MV-4-11 (cell line): ENCODE measurements around the gene PSMC3IP.
"Not testable (repeated sequence)": the region's sequence is repeated elsewhere in the genome, so short reads cannot be mapped to it uniquely, and the experiment has no call there.

ENCODE experiments used
- DNase-seq: peaks from one replicate; lab custom pipeline; 2025; lab: John Stamatoyannopoulos, UW

PSMC3IP gene, protein sequence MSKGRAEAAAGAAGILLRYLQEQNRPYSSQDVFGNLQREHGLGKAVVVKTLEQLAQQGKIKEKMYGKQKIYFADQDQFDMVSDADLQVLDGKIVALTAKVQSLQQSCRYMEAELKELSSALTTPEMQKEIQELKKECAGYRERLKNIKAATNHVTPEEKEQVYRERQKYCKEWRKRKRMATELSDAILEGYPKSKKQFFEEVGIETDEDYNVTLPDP

DNA sequence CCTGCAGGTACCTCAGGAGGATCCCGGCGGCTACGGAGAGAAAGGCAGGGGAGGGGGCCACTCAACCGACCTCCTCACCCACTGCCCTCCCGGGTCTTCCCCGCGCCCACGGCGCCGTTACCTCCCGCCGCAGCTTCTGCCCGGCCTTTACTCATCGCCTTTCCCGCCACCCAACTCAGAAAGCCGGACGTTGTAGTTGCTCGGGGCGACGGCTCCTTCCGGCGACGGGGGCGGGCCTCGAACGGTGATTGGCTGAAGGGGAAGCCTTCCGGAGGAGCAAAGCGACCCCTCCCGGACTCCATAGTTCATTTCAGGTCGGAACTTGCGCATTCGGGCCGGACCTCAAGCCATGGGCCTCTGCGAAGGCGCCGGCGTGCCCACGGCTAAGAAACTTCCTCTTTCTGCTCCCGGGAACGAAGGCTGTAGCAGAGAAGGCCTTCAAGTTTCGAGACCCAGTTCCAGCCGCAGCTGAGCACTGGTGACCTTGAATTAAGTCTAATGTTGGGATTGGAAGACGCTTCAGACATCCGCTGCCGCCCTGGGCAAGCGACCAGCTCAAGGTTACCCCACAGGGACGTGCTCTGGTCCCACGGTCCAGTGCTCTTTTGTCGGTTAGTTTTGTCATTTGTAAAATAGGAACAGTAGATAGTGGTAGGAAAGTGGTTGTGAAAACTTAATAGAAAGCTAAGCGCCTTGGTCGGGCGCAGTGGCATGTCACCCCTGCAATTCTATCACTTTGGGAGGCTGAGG lies at the start of gene PSMC3IP:
TSS of gene PSMC3IP (minus strand) at position 198 of the 750 bp plus-strand sequence. CDS start at position 155, 43 bp downstream.
- peak; percentile 98 for DNase-seq

DNA sequence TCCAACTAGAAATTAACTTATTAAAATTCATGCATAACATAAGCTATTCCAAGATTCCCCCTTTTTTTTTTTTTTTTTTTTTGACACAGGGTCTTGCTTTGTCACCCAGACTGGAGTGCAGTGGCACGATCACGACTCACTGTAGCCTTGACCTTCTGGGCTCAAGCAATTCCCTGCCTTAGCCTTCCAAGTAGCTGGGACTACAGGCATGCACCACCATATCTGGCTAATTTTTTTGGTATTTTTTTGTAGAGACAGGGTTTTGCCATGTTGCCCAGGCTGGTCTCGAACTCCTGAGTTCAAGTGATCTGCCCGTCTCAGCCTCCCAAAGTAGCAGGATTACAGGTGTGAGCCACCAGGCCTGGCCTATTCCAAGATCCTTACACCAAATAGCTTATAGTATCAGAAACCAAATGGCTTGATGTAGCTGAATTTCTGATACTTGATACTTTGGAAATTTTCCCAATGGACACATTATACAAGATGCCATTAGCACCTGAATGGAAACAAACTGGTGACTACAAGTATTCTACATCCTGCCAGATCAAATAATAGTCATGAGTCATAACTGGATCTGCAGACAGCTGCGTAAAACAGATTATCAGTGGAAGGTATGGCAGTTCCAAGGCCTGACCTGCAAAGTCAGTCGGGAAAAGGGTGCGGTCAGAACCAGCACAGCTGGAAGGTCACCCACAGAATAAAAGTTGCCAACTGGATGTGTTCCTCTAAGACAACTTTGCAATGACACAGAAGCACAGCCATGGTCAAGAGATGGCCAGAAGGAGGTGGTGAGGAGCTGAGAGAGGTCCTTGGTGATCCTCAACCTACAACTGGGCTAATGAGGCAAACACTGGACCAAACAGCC lies 46.4 kb upstream of the PSMC3IP start:
- DNase-seq = no peak

DNA sequence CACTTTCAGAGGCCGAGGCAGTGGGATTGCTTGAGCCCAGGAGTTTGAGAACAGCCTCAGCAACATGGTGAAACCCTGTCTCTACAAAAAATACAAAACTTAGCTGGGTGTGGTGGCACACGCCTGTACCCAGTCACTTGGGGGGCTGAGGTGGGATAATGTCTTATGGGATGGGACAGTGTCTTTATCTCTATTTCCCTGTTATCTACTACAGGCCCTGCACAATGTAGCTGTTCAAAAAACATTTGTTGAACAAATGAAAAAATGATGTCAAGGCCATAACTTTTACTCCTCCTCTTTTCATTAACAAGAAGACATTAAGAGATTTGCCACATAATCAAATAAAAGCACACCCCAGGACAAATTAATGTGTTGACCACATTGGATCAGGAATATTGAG lies 45.7 kb upstream of the PSMC3IP start:
- no peak for DNase-seq

DNA sequence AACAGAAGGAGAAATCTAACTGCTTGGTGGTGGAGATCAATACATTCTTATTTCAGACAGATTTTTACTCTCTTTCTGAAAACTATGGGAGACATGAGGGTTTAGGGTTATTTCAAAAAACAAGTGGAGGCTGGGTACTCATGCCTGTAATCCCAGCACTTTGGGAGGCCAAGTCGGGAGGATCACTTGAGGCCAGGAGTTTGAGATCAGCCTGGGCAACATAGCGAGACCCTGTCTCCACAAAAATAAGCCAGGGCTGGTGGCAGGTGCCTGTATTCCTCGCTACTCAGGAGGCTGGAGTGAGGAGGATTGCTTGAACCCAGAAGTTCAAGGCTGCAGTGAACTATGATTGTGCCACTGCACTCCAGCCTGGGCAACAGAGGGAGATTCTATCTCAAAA lies 44.5 kb upstream of the PSMC3IP start:
- DNase-seq = not testable (repeated sequence)

DNA sequence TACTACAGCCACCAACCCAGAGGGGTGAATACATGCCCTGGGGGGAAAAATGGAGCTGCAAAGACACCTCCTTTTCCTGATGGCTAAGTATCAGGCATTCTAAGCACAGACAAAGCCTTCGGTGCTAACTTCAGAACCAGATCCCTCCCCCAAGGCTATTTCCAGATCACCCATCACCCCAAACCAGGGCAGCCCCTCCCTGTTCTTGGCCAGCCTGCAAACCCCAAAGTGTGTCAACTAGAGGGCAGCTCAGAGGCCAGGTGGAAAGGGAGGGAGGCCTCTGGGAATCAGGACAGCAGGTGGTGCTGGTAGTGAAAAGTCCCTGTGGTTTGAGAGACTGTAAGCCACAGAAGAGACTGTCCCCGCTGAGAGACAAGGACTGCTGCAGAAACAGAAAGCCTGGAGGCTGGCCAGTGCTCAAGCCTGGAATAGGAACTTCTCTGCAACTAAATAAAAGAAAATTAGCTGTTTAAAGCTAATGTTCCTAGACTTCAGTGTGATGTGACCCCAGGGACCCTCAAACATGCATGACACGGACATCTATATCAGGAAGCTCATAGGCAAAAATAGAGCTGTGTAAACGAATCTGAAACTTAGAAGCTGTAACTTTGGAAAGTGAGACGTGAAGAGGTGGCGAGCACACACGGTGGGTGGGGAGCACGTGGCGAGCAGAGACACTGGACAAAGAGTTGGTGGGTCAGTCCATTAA lies 41.1 kb upstream of the PSMC3IP start:
- peak; percentile 41 for DNase-seq

DNA sequence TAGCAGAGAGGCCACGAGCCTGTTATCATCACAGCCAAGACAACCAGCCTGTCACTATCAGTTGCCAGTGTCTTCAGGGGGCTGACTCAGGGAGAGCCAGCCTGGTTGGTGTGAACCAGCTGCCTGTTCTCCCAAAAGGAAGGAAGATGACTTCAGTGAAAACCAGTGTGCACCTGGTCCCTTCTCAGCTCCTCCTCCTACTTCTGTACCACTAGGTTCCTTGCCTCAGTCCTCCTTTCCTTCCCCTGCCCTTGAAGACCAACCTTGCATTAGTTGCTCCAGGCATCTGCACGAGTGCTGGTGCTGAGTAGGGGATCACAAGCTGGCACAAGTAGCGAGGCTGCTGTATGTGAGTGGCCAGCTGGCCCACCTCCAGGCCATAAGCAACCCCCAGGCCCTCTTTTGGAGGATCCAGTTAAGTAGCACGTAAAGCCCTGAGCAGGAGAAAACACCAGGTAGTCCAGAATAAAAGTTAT lies 40.5 kb upstream of the PSMC3IP start:
- no peak for DNase-seq

DNA sequence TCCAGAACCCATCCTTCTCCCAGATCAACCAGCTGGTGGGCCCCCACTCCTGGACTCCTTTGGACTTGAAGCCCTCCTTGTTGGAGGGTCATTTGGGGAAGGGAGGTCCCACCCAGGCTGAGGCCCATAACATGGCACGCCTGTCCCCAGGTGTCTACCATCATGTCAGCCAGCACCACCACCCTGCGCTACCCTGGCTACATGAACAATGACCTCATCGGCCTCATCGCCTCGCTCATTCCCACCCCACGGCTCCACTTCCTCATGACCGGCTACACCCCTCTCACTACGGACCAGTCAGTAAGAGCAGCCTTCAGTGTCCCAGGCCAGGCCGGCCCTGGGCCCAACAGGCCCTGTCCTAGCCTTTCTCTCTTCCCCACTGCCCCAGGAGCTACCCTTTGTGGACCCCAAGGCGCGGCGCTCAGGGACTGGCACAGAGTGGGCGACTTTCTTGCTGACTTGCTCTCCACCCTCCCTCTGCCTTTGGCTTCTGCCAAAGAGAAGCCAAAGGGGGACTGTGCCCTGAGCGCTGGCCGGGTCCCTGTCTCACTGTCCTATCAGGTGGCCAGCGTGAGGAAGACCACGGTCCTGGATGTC lies 36.3 kb upstream of the PSMC3IP start:
- DNase-seq = no peak

DNA sequence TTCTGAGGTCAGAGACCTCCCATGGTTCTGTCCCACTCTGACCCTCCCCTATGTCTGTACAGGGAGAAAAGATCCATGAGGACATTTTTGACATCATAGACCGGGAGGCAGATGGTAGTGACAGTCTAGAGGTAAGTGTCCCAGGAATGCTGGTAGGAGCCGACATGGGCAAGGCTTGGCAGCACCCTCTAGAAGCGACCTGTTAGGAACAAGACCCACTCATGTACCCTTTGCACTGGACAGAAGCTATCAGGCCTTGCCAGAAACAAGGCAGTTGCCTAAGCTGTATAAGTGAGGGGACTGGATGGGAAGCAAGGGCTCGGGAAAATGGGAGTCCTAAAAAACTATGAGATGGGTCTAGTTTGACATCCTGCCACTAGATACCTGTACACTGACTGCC lies 34.5 kb upstream of the PSMC3IP start:
- no peak for DNase-seq

DNA sequence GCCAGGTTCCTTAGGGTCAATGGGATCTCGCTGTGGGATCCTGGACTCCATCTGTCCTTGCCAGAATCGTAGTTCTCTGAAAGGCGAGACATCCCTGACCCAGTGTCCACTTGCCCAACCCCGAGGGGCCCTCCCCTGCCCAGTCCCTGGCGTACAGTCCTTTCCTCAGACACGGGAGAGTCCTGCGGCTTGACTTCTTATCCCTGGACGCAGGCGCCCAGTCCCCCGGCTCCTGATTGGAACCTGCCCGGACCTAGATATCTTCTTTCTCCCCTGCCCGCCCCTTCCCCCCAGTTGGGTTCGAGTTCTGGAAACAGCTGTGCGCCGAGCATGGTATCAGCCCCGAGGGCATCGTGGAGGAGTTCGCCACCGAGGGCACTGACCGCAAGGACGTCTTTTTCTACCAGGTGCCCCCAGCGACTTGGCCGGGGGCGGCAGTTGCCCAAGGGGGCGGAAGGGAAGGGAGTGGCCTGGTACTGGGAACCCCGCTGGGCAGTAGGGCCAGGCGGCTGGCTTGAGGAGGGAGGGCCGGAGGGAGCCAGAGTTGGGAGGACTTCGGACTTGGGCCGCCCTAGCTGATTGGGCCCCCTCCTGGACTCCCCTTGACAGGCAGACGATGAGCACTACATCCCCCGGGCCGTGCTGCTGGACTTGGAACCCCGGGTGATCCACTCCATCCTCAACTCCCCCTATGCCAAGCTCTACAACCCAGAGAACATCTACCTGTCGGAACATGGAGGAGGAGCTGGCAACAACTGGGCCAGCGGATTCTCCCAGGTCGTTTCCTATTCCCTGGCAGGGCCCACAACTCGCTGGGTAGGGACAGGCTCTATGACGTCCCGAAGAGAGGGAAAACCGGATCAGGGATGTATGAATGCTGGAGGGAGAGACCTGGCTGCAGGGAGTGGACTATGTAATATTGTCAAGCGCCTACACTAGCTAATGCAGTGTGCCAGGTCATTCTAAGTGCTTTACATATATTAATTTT lies 32.6 kb upstream of the PSMC3IP start:
- not testable (repeated sequence) for DNase-seq

DNA sequence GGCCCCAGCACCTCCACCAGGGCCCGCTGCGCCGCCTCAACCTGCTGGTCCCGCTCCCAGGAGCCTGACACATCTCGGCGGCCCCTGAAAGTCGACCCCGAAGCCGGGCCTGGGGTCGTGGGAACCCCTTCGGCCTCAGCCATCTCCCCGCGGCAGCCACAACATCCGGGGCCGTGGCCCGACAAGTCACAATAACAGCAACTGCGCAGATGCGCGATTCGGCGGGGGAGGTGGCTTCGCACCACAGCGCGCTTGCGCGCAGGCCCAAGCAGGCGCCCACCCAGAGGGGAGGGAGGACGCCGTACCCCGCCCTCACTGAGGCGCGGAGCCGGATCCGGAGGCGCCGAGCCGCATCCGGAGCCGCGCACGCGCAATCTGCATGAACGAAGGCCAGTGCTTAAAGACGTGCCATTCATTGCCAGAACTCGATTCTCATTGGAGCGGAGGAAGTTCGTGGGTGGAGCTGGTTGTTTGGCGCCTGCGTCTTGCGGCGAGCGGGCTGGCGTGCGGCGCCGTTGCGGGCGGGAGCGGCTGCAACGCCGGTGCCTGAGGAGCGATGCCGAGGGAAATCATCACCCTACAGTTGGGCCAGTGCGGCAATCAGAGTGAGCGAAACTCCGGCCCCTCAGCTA lies 31.8 kb upstream of the PSMC3IP start, which contains the start of the genes RETREG3 and TUBG1:
TSS of gene RETREG3 (minus strand) at position 193 of the 632 bp plus-strand sequence. CDS start at position 143, 50 bp downstream.
TSS of gene TUBG1 (plus strand) at position 502 of the 632 bp plus-strand sequence. CDS start at position 557, 55 bp downstream.
- DNase-seq = peak; percentile 99

DNA sequence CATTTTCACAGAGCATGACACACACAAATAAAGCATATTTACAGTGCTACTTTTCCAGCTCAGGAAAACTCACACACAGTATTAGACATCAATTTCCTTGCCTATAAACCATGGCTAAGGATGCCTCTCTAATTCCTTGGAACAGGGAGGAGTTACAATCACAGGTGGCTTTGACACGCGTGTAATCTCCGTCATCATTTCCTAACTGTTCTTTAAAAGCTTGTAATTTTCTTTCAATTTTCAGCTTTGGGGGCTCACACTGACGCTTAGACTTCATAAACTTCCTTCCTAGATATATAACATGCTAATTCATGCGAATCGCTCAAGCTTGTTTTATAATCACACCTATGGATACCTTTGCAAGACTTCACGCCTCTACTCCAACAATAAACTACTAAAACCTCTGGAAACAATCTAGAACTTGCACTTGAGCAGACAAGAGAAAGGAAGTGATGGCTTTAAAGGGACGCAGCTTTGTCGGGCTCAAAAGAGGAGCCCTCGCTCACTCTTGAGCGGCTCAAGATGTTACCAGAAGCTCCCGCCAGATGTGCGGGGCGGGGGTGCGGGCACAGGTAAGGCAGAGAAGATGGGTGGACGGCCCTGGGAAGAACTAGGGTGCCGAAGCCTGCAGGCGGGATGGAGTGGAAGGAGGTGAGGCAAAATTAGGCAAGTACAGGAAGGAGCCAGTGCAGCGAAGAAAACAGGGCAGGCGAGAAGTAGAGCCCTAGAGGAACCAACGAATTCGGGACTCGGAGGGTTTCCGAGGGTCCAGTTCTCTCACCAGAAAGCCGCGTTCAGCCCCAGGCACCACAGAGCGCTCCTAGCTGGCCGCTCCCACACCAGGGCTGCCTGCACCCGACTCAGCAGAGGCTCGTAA lies 31.0 kb upstream of the PSMC3IP start:
- no peak for DNase-seq

DNA sequence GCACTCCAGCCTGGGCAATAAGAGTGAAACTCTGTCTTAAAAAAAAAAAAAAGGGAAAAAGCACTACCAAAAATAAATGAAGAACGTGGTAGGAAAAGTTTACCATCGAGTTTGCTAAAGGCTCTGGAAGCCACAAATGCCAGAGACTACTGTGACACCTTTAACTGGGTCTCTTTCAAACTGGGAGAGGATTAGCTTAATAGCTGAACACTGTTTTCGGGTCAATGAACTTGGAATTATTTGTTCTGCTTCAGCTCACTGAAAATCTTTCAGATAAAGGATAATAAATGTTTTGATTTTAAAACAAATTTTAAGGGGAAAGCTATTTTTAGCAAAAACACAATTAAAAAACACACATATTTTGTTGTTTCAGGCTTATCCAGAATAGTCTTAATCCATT lies 30.2 kb upstream of the PSMC3IP start:
- no peak for DNase-seq

DNA sequence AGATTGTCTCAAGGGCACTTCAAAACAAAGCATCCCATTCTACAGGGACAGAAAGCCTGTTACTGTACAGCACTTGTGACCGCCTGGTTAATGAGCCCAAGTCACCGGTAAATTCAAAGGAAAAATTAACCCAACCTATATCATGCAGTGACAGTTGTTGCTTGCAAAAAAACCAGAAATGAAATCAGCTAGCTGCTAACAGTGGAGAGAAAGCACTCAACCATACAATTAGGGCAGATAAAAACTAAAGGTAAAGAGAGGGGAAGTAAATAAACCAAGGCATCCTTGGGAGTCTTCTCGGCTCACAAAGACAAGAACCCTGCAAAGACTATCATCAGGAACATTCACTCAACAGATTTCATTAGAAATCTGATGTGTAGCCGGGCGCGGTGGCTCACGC lies 25.8 kb upstream of the PSMC3IP start:
- DNase-seq = no peak

DNA sequence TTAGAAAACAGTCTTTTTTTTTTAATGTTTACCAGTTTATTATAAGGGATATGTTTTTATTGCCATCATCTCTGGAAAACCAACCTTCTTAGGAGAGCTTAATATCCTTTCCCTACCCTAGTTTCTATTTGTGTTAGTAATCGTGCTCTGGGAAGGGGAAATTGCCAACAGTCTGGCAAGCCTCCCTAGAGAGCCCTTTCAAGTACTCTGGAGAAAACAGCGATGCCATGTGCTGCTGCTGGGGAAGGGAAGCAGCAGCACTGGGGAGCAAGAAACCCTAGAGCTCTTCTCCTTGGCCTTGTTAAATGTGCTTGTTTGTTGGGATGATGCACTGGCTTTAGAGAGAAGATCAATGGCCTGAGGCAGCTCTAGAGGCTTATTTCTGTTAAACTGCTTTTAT lies 21.4 kb upstream of the PSMC3IP start:
- no peak for DNase-seq

DNA sequence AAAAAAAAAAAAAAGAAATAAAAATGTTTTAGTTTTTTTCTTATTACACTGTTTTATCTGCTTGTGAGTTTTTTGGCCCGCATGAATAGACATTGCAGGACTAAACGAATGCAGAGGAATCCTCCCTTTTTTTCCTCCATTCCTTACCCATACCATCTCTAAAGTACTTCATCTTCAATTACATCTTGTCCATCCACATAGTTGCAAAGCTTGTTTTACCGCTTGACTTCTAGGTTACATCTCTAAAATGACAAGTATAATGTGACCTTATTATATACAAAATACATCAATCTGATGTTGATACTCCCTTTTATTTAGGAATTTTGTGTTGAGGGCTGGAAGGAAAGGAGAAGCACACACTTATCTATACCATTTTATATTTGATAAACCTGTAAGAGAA lies 18.9 kb upstream of the PSMC3IP start:
- no peak for DNase-seq

DNA sequence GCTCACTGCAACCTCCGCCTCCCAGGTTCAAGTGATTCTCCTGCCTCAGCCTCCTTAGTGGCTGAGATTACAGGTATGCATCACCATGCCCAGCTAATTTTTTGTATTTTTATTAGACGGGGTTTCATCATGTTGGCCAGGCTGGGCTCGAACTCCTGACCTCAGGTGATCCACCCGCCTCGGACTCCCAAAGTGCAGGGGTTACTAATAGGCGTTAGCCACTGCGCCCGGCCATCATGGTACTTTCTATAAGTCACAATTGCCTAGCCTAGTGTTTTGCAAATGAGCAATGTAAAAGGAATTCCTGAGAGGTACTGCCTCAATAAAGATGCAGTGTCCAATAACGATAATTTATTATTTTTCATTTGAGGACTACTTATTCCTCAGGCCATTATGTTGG lies 13.9 kb upstream of the PSMC3IP start:
- DNase-seq = no peak

DNA sequence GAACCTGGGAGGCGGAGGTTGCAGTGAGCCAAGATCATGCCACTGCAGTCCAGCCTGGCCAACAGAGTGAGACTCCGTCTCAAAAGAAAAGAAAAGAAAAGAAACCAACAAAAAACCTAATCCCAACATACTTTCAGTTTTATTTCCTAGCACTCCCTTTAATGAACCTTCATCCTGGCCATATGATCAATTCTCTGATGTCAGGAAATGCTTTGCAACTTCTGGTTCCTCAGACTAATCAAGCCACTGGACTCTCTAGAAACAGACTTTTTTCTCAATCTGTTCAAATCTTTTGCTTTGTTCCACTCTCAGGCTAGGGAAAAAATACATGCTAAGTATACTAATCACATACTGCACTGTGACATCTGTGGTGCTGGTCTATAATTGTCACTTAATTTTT lies 13.4 kb upstream of the PSMC3IP start:
- DNase-seq = no peak

DNA sequence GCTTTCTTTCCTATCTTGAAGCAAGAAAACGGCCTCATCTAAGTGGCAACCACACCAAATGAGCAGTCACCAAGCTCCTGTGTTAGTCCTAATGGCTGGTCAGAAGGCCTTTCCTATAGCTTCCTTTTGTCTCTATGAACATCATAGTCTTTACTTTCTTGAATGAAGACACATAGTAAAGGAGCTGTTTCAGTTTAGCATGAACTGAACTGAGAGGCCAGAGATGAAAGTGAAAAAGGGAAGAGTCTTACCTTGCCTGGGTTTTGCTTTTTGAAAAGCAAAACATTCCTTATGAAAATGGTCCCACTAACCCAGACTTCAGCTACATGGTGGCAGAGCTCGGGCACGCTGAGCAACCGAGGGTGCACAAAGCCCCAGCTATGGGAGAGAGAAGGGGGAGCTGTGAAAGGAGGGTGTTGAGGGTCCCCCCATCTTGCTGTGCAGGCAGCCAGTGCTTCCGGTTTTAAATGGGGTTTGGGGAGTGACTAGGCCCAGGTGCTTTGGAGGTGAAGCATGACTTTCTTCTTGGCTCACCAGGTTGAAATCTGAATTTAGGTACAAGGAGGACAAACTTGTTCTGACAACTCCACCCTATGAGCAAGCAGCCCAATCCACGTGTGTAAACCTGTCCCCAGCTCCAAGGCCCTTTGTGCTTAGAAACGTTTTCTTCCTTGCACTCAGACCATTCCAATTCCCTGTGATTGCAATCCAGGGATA lies 9.1 kb upstream of the PSMC3IP start:
- peak; percentile 14 for DNase-seq
